ENCODE data around the gene FFAR3.

- TF ChIP-seq CTCF (IDR thresholded peaks at IDR 0.05), result no peak
- TF ChIP-seq POLR2A (IDR thresholded peaks at IDR 0.05), result no peak
Measured at GRCh38 chr19:35363711-35364425, 5.6 kb downstream of the FFAR3 start.

Data from body of pancreas (tissue), 4 donors.